Right lobe of liver (tissue), 6 donors: ENCODE data around the gene CHRNA5. TPM values are rescaled to one million over a fixed set of nuclear protein-coding genes. Genes with fewer than 3 reads are reported as not detected.
"Not testable (repeated sequence)": the region's sequence is repeated elsewhere in the genome, so short reads cannot be mapped to it uniquely, and the experiment has no call there.

Experiments
- ATAC-seq, 4 donors: fragments of 200-7000 bp; cut with Tn5 transposase; one replicate each; pipeline ENCODE4 v1.9.1; 2020; ENCODE audit warnings: mild to moderate bottlenecking in 4 of 4, moderate library complexity in 4 of 4
- DNase-seq, 3 donors: peaks; one replicate each; pipeline ENCODE4 v3.0.0-alpha.2; 2020
- H3K27ac ChIP-seq, 3 donors: fragments of 200-600 bp; one replicate each; pipeline ENCODE4 v1.8.0; 2022
- H3K27me3 ChIP-seq, 2 donors: fragments of 200-600 bp; one replicate each; pipeline ENCODE4 v1.8.0; 2022
- H3K36me3 ChIP-seq, 4 donors: fragments of 200-600 bp; sonication (generic) in 1 of 4; one replicate each; pipeline versions ENCODE4 v1.5.1 to v1.8.0; 2017 to 2022; ENCODE audit warnings: control low read depth in 1 of 4
- H3K4me1 ChIP-seq, 4 donors: fragments of 200-600 bp; sonication (generic) in 1 of 4; one replicate each; pipeline versions ENCODE4 v1.5.1 to v1.8.0; 2017 to 2022; ENCODE audit warnings: control low read depth in 1 of 4
- H3K4me3 ChIP-seq, 3 donors: fragments of 200-600 bp; one replicate each; pipeline ENCODE4 v1.8.0; 2022
- H3K9me3 ChIP-seq, 4 donors: fragments of 200-600 bp; sonication (generic) in 1 of 4; one replicate each; pipeline versions ENCODE4 v1.5.1 to v1.8.0; 2017 to 2022; ENCODE audit warnings: control low read depth in 1 of 4
- POLR2A ChIP-seq: fragments of 450-650 bp; IDR thresholded peaks from one replicate; pipeline ENCODE4 v1.6.1; 2017; ENCODE audit warnings: antibody characterized with exemption, mild to moderate bottlenecking
- WGBS: methylation state at CpG from one replicate; pipeline ENCODE4 v1.1.6; 2018; ENCODE audit warnings: low coverage, low lambda C conversion rate; ENCODE audit not compliant: insufficient coverage; ENCODE audit errors: missing lambda C conversion rate; 5-methylcytosine and 5-hydroxymethylcytosine counted together
- intact Hi-C, 2 donors: fragments of 100-400 bp; cut with DNase I; formaldehyde crosslinking; loops; one replicate each; pipeline versions ENCODE4 v1.11.2 to v1.14.1; 2022
- total RNA-seq, 6 experiments: library from RNA; depleted of rRNA in 2 of 6; stranded (reverse); fragments of >200 nt in 2 of 6; fragmentation: NEBNext Ultra II Directional in 3 of 6; extraction: Animal tissue kit (Norgen Biotek cat#: 25700) in 3 of 6; gene quantifications; one replicate each; pipeline versions ENCODE4 v1.1.0 to v1.2.4, GENCODE V29; 2016 to 2023
- TF ChIP-seq, protein P1 (sequence below), 4 donors: fragments of 200-600 bp in 3 of 4; fragments of 450-650 bp in 1 of 4; IDR thresholded peaks; one replicate each; pipeline versions ENCODE4 v1.5.1 to v1.8.0; 2016 to 2022; ENCODE audit warnings: antibody characterized with exemption in 4 of 4, mild to moderate bottlenecking in 2 of 4
- donor health status: DM: no; HTN: yes; CAD: no.
- donor health status: DM: no; HTN: no; CAD: no.
- donor health status: DM: no; HTN: no; CAD: no.
- donor health status: DM: no; HTN: yes; CAD: no.
- donor health status: DM: no; HTN: yes; CAD: no.

The CHRNA5 gene
- total RNA-seq, 6 experiments from 2014 or later, result 0.19 to 0.56 (median 0.38) TPM; not detected in 1

DNA sequence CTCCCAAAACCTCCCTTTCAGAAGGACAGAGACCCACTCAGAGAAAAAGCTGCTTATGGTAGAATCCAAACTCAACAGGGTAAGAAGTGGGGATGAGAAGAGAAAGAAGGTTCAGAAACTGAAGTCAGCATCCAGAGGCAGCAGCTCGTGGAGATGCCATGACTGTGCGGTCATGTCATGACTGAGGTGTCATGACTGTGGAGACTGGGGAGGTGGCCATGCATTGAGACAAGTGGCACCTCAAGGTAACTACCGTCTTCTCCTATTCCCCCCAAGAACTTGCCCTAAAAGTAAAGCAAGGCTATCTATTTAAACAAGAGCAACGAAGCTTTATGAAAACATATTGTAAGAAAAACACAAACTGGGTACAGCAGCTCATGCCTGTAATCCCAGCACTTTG, 40.4 kb downstream of the CHRNA5 start:
- no peak for DNase-seq
- no peak for TF ChIP-seq POLR2A
- TF ChIP-seq, protein P1, sequence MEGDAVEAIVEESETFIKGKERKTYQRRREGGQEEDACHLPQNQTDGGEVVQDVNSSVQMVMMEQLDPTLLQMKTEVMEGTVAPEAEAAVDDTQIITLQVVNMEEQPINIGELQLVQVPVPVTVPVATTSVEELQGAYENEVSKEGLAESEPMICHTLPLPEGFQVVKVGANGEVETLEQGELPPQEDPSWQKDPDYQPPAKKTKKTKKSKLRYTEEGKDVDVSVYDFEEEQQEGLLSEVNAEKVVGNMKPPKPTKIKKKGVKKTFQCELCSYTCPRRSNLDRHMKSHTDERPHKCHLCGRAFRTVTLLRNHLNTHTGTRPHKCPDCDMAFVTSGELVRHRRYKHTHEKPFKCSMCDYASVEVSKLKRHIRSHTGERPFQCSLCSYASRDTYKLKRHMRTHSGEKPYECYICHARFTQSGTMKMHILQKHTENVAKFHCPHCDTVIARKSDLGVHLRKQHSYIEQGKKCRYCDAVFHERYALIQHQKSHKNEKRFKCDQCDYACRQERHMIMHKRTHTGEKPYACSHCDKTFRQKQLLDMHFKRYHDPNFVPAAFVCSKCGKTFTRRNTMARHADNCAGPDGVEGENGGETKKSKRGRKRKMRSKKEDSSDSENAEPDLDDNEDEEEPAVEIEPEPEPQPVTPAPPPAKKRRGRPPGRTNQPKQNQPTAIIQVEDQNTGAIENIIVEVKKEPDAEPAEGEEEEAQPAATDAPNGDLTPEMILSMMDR (IDR thresholded peaks at IDR 0.05), result no peak
- Histone ChIP-seq H3K9me3 (no peaks in the 10 kb centered on the region), H3K4me1 (no peaks in the 10 kb centered on the region), H3K27ac (no peak overlapping the region), H3K36me3 (no peaks in the 10 kb centered on the region), H3K4me3 (no peak overlapping the region), H3K27me3 (no peaks in the 10 kb centered on the region)
- no peak for ATAC-seq
- intact Hi-C loops, result no loop called here
- WGBS, result 79% methylated on average over 4 of the region's 4 CpGs

DNA sequence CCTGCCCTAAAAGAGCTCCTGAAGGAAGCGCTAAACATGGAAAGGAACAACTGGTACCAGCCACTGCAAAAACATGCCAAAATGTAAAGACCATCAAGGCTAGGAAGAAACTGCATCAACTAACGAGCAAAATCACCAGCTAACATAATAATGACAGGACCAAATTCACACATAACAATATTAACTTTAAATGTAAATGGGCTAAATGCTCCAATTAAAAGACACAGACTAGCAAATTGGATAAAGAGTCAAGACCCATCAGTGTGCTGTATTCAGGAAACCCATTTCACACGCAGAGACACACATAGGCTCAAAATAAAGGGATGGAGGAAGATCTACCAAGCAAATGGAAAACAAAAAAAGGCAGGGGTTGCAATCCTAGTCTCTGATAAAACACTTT, 44.2 kb downstream of the CHRNA5 start:
- H3K4me1 ChIP-seq, H3K4me3 ChIP-seq, intact Hi-C loops, H3K36me3 ChIP-seq, H3K27ac ChIP-seq, ATAC-seq, DNase-seq, H3K9me3 ChIP-seq, H3K27me3 ChIP-seq: not testable (repeated sequence)
- 58% methylated on average over 2 of the region's 3 CpGs for WGBS

GRCh38 chr15:78614021-78614420, 48.7 kb downstream of the CHRNA5 start:
- ATAC-seq, result no peak
- Histone ChIP-seq H3K9me3 (no peaks in the 10 kb centered on the region), H3K36me3 (no peaks in the 10 kb centered on the region), H3K27ac (no peak overlapping the region), H3K27me3 (peaks cover 0 to under 1% of the 10 kb centered on the region in 2 donors), H3K4me3 (no peak overlapping the region), H3K4me1 (no peaks in the 10 kb centered on the region)
- DNase-seq, result no peak
- 50% methylated on average over 3 of the region's 3 CpGs for WGBS
- intact Hi-C loops, result no loop called here
- TF ChIP-seq, protein P1 (IDR thresholded peaks at IDR 0.05), result no peak
- no peak for TF ChIP-seq POLR2A

GRCh38 chr15:78615151-78615589, 49.9 kb downstream of the CHRNA5 start:
- H3K27ac ChIP-seq, result no peak overlapping the region
- H3K9me3 ChIP-seq, result no peaks in the 10 kb centered on the region
- intact Hi-C loops, result no loop called here
- no peaks in the 10 kb centered on the region for H3K4me1 ChIP-seq
- no peak overlapping the region for H3K4me3 ChIP-seq
- 20% methylated on average over 1 of the region's 3 CpGs for WGBS
- DNase-seq (no peak), ATAC-seq (peak in 1 of 4 donors; percentile 10)
- H3K36me3 ChIP-seq, result no peaks in the 10 kb centered on the region
- H3K27me3 ChIP-seq, result peaks cover 0 to 11% of the 10 kb centered on the region in 2 donors
- TF ChIP-seq, protein P1 (IDR thresholded peaks at IDR 0.05), result no peak

GRCh38 chr15:78616506-78616905, 51.2 kb downstream of the CHRNA5 start:
- H3K4me3 ChIP-seq, result no peak overlapping the region
- TF ChIP-seq, protein P1 (IDR thresholded peaks at IDR 0.05), result no peak
- TF ChIP-seq POLR2A, result no peak

More at GRCh38 chr15:78616506-78616905, 51.2 kb downstream of the CHRNA5 start:
- peaks cover 0 to 4% (median 0%) of the 10 kb centered on the region in 4 donors for H3K4me1 ChIP-seq
- DNase-seq, result no peak
- WGBS, result 90% methylated on average over 2 of the region's 2 CpGs
- intact Hi-C loops, result no loop called here
- no peaks in the 10 kb centered on the region for H3K9me3 ChIP-seq
- ATAC-seq, result peak in 1 of 4 donors; percentile 20
- H3K27me3 ChIP-seq, result peaks cover 0 to 17% of the 10 kb centered on the region in 2 donors
- H3K27ac ChIP-seq, result no peak overlapping the region
- no peaks in the 10 kb centered on the region for H3K36me3 ChIP-seq
